Renal pelvis (tissue), 4 donors: ENCODE results near the gene FHOD1. TPM values are rescaled to one million over a fixed set of nuclear protein-coding genes. Genes with fewer than 3 reads are reported as not detected.

ENCODE experiments used
- DNase-seq: peaks from one replicate; pipeline ENCODE4 v3.0.0-alpha.2; 2013
- polyA plus RNA-seq, 3 donors: library from polyadenylated mRNA; unstranded; fragments of 120-200 nt; gene quantifications; one replicate each; pipeline ENCODE4 v1.2.1, GENCODE V29; 2013; ENCODE audit not compliant: insufficient read length in 3 of 3

FHOD1 gene
- polyA plus RNA-seq, 3 donors = 45.1 to 48.9 (median 47.5) TPM

DNA sequence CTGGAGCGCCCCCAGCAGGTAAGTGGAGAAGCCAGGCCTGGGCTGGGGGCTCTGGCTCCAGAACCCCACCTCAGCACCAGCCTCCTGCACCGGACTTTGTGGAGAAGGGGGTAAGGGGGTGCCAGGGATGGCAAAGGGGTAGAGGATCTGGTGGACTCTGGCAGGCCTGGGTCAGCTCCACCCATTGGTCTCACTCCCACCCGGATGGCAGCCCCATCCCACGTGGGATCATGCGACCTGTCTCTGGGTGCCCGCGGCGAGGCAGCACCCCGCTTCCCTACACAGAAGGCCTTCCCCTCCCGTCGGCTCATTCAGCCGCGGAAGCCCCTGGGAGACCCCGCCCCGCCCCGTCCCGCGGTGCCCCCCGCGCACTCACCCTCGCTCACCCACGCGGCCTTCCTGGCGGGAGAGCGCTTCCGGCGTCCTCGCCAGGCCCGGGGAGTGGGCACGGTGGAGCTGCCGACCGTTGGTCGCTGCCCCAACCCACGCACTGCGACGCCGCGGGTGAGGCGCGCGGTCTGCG, 31.6 kb upstream of the FHOD1 start:
- no peak for DNase-seq

GRCh38 chr16:67277999-67278772, 30.9 kb upstream of the FHOD1 start:
- no peak for DNase-seq

- no peak for DNase-seq
These were observed 30.2 kb upstream of the FHOD1 start for GRCh38 chr16:67277294-67277998.

DNA sequence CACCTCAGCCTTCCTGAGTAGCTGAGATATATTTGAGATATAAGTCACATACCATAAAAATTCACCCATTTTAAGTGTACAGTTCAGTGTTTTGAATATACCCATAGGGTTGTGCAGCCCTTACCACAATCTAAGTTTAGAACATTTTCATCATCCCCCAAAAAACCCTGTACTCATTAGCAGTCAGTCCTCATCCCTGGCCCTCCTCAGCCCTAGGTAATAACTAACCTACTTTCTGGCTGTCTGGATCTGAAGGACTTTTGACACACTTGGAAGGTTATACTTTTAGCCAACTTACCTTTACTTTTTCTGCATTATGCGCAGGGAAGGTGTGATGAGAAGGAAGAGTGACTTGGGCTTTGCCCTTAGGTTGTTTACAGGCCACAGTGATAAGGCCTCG, 28.0 kb upstream of the FHOD1 start:
- no peak for DNase-seq

DNA sequence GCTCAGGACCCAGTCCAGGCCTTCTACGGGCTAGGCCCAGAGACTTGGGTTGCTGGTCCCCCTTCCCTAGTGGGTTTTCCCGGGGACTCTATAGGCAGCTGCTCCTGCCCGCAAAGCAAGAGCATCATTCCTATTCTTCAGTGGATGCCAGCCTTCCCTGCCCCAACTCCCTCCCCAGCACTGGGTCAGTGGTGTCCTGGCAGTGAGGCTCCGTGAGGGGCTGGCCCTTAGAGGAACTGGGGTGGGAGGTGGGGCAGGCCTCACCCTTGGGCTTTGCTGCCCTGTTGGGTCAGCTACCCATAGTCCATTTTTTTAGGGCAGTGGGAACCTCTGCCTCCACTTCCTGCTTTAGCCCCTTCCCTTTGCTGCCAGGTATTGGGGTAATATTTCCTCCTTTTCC, 24.2 kb upstream of the FHOD1 start:
- no peak for DNase-seq

- no peak for DNase-seq
These were observed 23.7 kb upstream of the FHOD1 start for GRCh38 chr16:67270931-67271338.

DNA sequence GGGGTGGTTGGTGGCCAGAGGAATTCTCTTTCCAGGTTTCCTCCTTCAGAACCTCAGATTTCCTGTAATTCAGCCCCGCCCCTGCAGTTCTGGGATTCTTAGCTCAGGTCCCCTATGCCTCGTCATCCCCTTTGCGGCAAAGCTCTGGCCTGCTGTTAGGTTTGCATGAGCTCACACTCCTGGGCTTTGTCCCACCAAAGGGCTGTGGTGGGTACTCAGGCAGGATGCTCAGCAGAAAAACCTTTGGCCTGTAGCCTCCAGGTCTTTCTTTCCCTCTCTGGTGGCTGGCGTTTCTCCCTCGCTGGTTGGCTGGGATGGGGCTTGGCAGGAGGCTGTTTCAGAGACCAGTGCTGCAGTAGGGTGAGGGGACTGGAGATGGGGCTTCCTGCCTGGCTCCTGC, 22.5 kb upstream of the FHOD1 start:
- no peak for DNase-seq

DNA sequence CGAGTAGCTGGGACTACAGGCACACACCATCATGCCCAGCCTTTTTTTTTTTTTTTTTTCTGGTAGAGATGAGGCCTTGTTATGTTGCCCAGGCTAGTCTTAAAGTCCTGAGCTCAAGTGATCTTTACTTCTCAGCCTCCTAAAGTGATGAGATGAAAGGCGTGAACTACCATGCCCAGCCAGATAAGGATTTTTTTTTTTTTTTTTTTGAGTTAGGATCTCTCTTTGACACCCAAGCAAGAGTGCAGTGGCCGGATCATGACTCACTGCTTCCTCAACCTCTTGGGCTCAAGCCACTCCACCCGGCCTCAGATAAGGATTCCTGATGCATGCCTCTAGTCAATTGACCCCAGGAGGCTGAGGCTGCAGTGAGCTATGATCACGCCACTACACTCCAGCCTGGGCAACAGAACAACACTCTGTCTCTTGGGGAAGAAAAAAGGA, 20.9 kb upstream of the FHOD1 start:
- DNase-seq = no peak

GRCh38 chr16:67265834-67266233, 18.6 kb upstream of the FHOD1 start:
- no peak for DNase-seq

- DNase-seq = no peak
These were observed 17.6 kb upstream of the FHOD1 start for GRCh38 chr16:67264866-67265265.

GRCh38 chr16:67264277-67264676, 17.0 kb upstream of the FHOD1 start:
- DNase-seq = no peak

GRCh38 chr16:67263201-67263600, 15.9 kb upstream of the FHOD1 start:
- DNase-seq = no peak

GRCh38 chr16:67260426-67261063, 13.3 kb upstream of the FHOD1 start:
- DNase-seq = no peak

DNA sequence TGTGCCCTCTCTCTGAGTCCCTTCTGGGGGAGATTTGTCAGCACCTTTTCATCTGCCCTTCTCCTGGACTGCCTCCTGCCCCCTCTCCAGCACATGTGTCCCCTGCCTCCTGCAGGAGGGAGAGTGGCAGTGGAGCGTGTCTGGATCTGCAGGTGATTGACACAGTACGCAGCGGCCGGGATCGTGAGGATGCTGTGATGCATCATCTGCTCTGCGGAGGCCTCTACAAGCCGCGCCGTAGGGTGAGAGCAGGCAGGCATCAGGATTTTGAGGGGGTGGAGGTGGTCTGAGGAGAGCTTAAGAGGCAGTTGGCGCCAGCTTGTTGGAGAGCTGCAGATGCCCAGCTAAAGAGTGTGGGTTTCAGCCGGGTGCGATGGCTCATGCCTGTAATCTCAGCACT, 12.4 kb upstream of the FHOD1 start:
- DNase-seq = no peak

GRCh38 chr16:67258161-67258835, 11.0 kb upstream of the FHOD1 start:
- no peak for DNase-seq

- DNase-seq = no peak
These were observed 10.3 kb upstream of the FHOD1 start for GRCh38 chr16:67257486-67258160.

GRCh38 chr16:67256701-67257230, 9.5 kb upstream of the FHOD1 start:
- DNase-seq = no peak

- DNase-seq = no peak
These were observed 8.4 kb upstream of the FHOD1 start for GRCh38 chr16:67255553-67256221.

GRCh38 chr16:67254801-67255552, 7.7 kb upstream of the FHOD1 start:
- no peak for DNase-seq
